ENCODE measurements around the gene ARHGAP6.

DNA sequence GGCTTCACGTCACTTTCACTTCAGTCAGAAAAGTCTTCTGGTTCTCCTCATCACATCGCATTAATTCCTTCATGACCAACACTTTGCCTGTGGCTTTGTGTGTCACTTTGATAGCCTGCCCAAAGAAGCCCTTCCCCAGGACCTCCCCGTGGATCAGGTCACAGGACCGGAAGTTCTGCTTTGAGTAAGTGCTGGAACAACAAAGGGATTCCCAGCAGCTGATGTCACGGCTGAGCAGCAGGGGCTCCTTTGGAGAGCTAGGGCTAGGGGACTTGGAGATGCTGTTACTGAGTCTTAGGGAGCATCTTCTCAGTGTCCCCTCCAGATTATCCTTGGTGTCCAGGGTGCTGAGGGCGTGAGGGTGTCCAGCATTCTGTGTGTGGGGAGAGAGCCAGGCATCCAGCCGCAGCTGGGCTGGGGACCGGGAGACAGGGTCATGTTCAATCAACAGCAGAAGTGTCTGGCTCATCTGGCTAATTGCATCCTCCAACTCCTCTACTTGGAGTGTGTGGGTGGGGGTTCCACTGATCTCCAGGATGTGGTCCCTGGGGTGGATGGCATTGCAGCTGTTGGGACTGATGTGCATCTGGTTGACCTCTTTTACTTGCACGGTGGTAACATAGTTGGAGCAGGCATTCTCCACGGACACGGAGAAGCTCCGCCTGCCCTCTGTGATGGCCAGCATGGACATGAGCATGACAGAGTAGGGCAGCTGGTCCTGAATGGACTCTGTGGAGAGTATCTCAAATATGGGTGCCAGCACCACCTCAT lies 39.2 kb upstream of the ARHGAP6 start:
- no peak for TF ChIP-seq EP300 (IDR thresholded peaks at IDR 0.05; ENCODE audit: borderline replicate concordance)
- TF ChIP-seq, protein P1, sequence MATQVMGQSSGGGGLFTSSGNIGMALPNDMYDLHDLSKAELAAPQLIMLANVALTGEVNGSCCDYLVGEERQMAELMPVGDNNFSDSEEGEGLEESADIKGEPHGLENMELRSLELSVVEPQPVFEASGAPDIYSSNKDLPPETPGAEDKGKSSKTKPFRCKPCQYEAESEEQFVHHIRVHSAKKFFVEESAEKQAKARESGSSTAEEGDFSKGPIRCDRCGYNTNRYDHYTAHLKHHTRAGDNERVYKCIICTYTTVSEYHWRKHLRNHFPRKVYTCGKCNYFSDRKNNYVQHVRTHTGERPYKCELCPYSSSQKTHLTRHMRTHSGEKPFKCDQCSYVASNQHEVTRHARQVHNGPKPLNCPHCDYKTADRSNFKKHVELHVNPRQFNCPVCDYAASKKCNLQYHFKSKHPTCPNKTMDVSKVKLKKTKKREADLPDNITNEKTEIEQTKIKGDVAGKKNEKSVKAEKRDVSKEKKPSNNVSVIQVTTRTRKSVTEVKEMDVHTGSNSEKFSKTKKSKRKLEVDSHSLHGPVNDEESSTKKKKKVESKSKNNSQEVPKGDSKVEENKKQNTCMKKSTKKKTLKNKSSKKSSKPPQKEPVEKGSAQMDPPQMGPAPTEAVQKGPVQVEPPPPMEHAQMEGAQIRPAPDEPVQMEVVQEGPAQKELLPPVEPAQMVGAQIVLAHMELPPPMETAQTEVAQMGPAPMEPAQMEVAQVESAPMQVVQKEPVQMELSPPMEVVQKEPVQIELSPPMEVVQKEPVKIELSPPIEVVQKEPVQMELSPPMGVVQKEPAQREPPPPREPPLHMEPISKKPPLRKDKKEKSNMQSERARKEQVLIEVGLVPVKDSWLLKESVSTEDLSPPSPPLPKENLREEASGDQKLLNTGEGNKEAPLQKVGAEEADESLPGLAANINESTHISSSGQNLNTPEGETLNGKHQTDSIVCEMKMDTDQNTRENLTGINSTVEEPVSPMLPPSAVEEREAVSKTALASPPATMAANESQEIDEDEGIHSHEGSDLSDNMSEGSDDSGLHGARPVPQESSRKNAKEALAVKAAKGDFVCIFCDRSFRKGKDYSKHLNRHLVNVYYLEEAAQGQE (IDR thresholded peaks at IDR 0.05; ENCODE audit: low read depth), result no peak
- no peak for TF ChIP-seq CEBPB (IDR thresholded peaks at IDR 0.05)
- no peak for TF ChIP-seq NFIC (IDR thresholded peaks at IDR 0.05)
- TF ChIP-seq RAD21 (IDR thresholded peaks at IDR 0.05; ENCODE audit: low read depth), result no peak
- TF ChIP-seq, protein P2, sequence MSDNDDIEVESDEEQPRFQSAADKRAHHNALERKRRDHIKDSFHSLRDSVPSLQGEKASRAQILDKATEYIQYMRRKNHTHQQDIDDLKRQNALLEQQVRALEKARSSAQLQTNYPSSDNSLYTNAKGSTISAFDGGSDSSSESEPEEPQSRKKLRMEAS (IDR thresholded peaks at IDR 0.05), result no peak
- no peak for TF ChIP-seq TCF12 (IDR thresholded peaks at IDR 0.05; ENCODE audit: low read depth)
- TF ChIP-seq, protein P3, sequence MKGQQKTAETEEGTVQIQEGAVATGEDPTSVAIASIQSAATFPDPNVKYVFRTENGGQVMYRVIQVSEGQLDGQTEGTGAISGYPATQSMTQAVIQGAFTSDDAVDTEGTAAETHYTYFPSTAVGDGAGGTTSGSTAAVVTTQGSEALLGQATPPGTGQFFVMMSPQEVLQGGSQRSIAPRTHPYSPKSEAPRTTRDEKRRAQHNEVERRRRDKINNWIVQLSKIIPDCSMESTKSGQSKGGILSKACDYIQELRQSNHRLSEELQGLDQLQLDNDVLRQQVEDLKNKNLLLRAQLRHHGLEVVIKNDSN (IDR thresholded peaks at IDR 0.05), result no peak
- no peak for TF ChIP-seq TAF1 (IDR thresholded peaks at IDR 0.05; ENCODE audit: low read depth)
- TF ChIP-seq YY1 (IDR thresholded peaks at IDR 0.05; ENCODE audit: low read depth), result no peak
